ENCODE measurements around the gene INCENP. TPM values are rescaled to one million over a fixed set of nuclear protein-coding genes. Genes with fewer than 3 reads are reported as not detected.

The INCENP gene
- total and polyA plus RNA-seq, 2 donors (not counting 1 experiment from before 2014, with no cell fraction given) = 8.9 to 37.8 TPM

DNA sequence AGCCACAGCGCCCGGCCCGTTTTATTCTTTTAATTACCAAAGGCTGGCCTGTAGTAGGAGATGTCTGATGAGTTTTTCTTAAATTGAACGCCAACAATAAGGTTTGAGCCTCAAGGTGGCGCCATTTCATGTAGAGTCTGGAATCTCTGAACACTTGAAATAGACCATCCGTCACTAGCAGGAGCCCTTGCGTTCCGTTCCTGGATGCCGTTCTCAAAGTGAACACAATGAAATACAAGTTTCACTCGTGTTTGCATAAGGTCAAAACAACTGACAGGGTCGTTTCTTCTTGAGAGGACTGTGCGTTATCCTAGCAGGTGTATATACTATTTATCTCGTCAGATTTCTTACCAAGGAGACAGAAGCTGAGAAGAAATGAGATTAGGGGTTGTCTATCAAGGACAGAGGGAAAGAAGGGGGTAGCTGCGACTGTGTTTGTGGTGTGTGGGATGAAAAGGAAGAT is 47.5 kb downstream of the INCENP start:
- CTCF ChIA-PET = interaction anchor here (0.8 to 4.2 kb wide), 4 partner anchors 11 to 140 kb away, joined by 3 to 15 read pairs (median 3); no protein-coding TSS in a partner anchor
- Mint-ChIP-seq H3K27me3 (peaks cover 61% of the 10 kb centered on the region), H3K4me1 (peaks cover 5% of the 10 kb centered on the region), H3K4me3 (no peak overlapping the region), H3K9me3 (ENCODE audit: insufficient read depth) (no peaks in the 10 kb centered on the region), H3K27ac (no peak overlapping the region)
- Histone ChIP-seq H4K20me1 (ENCODE audit: control insufficient read depth, insufficient read depth, low read length, poor library complexity, severe bottlenecking) (no peaks in the 10 kb centered on the region), H3K4me3 (ENCODE audit: control extremely low read depth in 1 of 5, extremely low read depth in 1 of 5, insufficient read depth in 1 of 5, low read depth in 2 of 5, low read length in 4 of 5) (no peak overlapping the region), H2AFZ (ENCODE audit: insufficient read depth, low read depth, low read length, poor library complexity, severe bottlenecking) (no peak overlapping the region), H3K9ac (ENCODE audit: low read length) (no peak overlapping the region), H3K9me3 (ENCODE audit: control extremely low read depth in 1 of 3, control insufficient read depth in 2 of 3, insufficient read depth in 1 of 3, low read length in 2 of 3) (no peaks in the 10 kb centered on the region), H3K36me3 (replicated peaks in 1 of 2; ENCODE audit: control extremely low read depth in 1 of 2, control insufficient read depth in 1 of 2, extremely low read depth in 1 of 2, insufficient read depth in 2 of 2, low read length in 1 of 2) (no peaks in the 10 kb centered on the region), H3K4me1 (ENCODE audit: control insufficient read depth in 2 of 2, insufficient read depth in 2 of 2, low read length in 2 of 2) (peaks cover 0 to 3% of the 10 kb centered on the region in 2 donors), H3K27ac (ENCODE audit: low read length in 2 of 2) (no peak overlapping the region), H3K27me3 (replicated peaks in 1 of 4; ENCODE audit: control extremely low read depth in 1 of 4, control insufficient read depth in 3 of 4, insufficient read depth in 4 of 4, low read length in 3 of 4) (peaks cover 0 to 28% (median 9%) of the 10 kb centered on the region in 4 experiments), H3K4me2 (replicated peaks; ENCODE audit: low read depth, low read length, poor library complexity, severe bottlenecking) (no peak overlapping the region), H3K79me2 (ENCODE audit: control insufficient read depth, insufficient read depth, low read length) (no peaks in the 10 kb centered on the region)
- intact Hi-C loops (cut with micrococcal nuclease) = no loop called here
- ATAC-seq (ENCODE audit: low read depth) = no peak
- WGBS (ENCODE audit: insufficient coverage) = 9% methylated on average over 10 of the region's 14 CpGs
- no peak for TF ChIP-seq EZH2 (IDR thresholded peaks at IDR 0.05; ENCODE audit: borderline replicate concordance, insufficient read depth, low read depth, low read length, poor library complexity, severe bottlenecking)
- TF ChIP-seq, protein P1, sequence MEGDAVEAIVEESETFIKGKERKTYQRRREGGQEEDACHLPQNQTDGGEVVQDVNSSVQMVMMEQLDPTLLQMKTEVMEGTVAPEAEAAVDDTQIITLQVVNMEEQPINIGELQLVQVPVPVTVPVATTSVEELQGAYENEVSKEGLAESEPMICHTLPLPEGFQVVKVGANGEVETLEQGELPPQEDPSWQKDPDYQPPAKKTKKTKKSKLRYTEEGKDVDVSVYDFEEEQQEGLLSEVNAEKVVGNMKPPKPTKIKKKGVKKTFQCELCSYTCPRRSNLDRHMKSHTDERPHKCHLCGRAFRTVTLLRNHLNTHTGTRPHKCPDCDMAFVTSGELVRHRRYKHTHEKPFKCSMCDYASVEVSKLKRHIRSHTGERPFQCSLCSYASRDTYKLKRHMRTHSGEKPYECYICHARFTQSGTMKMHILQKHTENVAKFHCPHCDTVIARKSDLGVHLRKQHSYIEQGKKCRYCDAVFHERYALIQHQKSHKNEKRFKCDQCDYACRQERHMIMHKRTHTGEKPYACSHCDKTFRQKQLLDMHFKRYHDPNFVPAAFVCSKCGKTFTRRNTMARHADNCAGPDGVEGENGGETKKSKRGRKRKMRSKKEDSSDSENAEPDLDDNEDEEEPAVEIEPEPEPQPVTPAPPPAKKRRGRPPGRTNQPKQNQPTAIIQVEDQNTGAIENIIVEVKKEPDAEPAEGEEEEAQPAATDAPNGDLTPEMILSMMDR (IDR thresholded peaks at IDR 0.05) = peak; percentile 71
- POLR2A ChIA-PET = no interaction called here
- peak; percentile 72 for DNase-seq

DNA sequence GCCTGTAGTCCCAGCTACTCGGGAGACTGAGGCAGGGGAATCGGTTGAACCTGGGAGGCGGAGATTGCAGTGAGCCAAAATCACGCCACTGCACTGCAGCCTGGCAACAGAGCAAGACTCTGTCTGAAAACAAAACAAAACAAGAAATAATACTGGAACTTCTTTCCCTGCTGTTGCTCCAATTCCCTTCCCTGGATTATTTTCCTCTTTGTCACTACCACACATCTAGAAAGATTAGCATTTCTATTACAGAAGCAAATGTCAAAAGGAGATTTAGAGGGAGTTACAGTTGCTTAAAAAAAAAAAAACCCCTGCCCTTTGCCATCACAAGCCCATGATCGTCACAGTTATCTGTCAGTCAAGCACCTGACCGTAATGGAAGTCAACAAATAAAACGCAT is 48.5 kb downstream of the INCENP start:
- intact Hi-C loops (cut with micrococcal nuclease) = no loop called here
- 95% methylated on average over 4 of the region's 7 CpGs for WGBS (ENCODE audit: insufficient coverage)
- H3K27me3 Mint-ChIP-seq = peaks cover 59% of the 10 kb centered on the region
- no peaks in the 10 kb centered on the region for H3K36me3 ChIP-seq (replicated peaks in 1 of 2; ENCODE audit: control extremely low read depth in 1 of 2, control insufficient read depth in 1 of 2, extremely low read depth in 1 of 2, insufficient read depth in 2 of 2, low read length in 1 of 2)
- H3K9me3 ChIP-seq (ENCODE audit: control extremely low read depth in 1 of 3, control insufficient read depth in 2 of 3, insufficient read depth in 1 of 3, low read length in 2 of 3) = no peaks in the 10 kb centered on the region
- ATAC-seq (ENCODE audit: low read depth) (no peak), DNase-seq (no peak)
- no peaks in the 10 kb centered on the region for H4K20me1 ChIP-seq (ENCODE audit: control insufficient read depth, insufficient read depth, low read length, poor library complexity, severe bottlenecking)
- ChIA-PET CTCF (interaction anchor here (1.1 to 4.2 kb wide), 2 partner anchors 12 to 139 kb away, joined by 3 to 15 read pairs; no protein-coding TSS in a partner anchor), POLR2A (no interaction called here)
- no peak overlapping the region for H3K27ac ChIP-seq (ENCODE audit: low read length in 2 of 2)
- H3K9me3 Mint-ChIP-seq (ENCODE audit: insufficient read depth) = no peaks in the 10 kb centered on the region
- no peak overlapping the region for H3K4me3 Mint-ChIP-seq
- peaks cover 5% of the 10 kb centered on the region for H3K4me1 Mint-ChIP-seq
- TF ChIP-seq EZH2 (IDR thresholded peaks at IDR 0.05; ENCODE audit: borderline replicate concordance, insufficient read depth, low read depth, low read length, poor library complexity, severe bottlenecking) = no peak
- TF ChIP-seq, protein P1 (IDR thresholded peaks at IDR 0.05) = no peak
- peaks cover 0 to 3% of the 10 kb centered on the region in 2 donors for H3K4me1 ChIP-seq (ENCODE audit: control insufficient read depth in 2 of 2, insufficient read depth in 2 of 2, low read length in 2 of 2)
- H2AFZ ChIP-seq (ENCODE audit: insufficient read depth, low read depth, low read length, poor library complexity, severe bottlenecking) = no peak overlapping the region
- H3K4me2 ChIP-seq (replicated peaks; ENCODE audit: low read depth, low read length, poor library complexity, severe bottlenecking) = no peak overlapping the region
- H3K27ac Mint-ChIP-seq = no peak overlapping the region
- H3K4me3 ChIP-seq (ENCODE audit: control extremely low read depth in 1 of 5, extremely low read depth in 1 of 5, insufficient read depth in 1 of 5, low read depth in 2 of 5, low read length in 4 of 5) = no peak overlapping the region
- no peak overlapping the region for H3K9ac ChIP-seq (ENCODE audit: low read length)
- no peaks in the 10 kb centered on the region for H3K79me2 ChIP-seq (ENCODE audit: control insufficient read depth, insufficient read depth, low read length)
- peaks cover 0 to 28% (median 8%) of the 10 kb centered on the region in 4 experiments for H3K27me3 ChIP-seq (replicated peaks in 1 of 4; ENCODE audit: control extremely low read depth in 1 of 4, control insufficient read depth in 3 of 4, insufficient read depth in 4 of 4, low read length in 3 of 4)

All from B cell (primary cell).